SK-N-SH (cell line): Measurements from ENCODE around the gene TMEM169. TPM values are rescaled to one million over a fixed set of nuclear protein-coding genes. Genes with fewer than 3 reads are reported as not detected.

Source experiments
- CTCF ChIA-PET: fragments of 300-600, 350-600 bp; formaldehyde crosslinking; extraction: SDS; loops from one replicate; lab custom pipeline; 2021; lab: Yijun Ruan, JAX
- POLR2A ChIA-PET: fragments of 350-600 bp; sonication (Branson Sonifier 250); formaldehyde crosslinking; extraction: SDS; loops from one replicate; lab custom pipeline; 2020; ENCODE audit warnings: antibody characterized with exemption, inconsistent platforms; lab: Yijun Ruan, JAX
- DNase-seq: peaks from one replicate; pipeline ENCODE4 v3.0.0; 2012
- H2AFZ ChIP-seq: fragments of 200-600 bp; sonication (generic); 2 replicates; pipeline ENCODE4 v1.8.1; 2016; ENCODE audit warnings: antibody characterized with exemption, mild to moderate bottlenecking, low read depth
- H3F3A ChIP-seq: fragments of 200-600 bp; sonication (generic); replicated peaks from 2 replicates; pipeline ENCODE3; 2016; ENCODE audit warnings: antibody characterized with exemption, mild to moderate bottlenecking; ENCODE audit not compliant: insufficient read depth
- H3K27ac ChIP-seq, 2 experiments: fragments of 200-500 bp in 1 of 2; fragments of 200-600 bp in 1 of 2; sonication (Bioruptor generic) in 1 of 2; sonication (generic), shearing (Covaris generic) in 1 of 2; 2 replicates each; pipeline versions ENCODE4 v1.5.1 to v1.6.1; 2014 to 2016; ENCODE audit warnings: low read depth in 2 of 2, inconsistent platforms in 1 of 2, low read length in 1 of 2, mild to moderate bottlenecking in 1 of 2, mixed read lengths in 1 of 2
- H3K27me3 ChIP-seq: fragments of 200-600 bp; sonication (generic), shearing (Covaris generic); 2 replicates; pipeline ENCODE4 v1.6.1; 2016; ENCODE audit warnings: mixed run types; ENCODE audit not compliant: insufficient read depth
- H3K36me3 ChIP-seq, 2 experiments: fragments of 200-500 bp in 1 of 2; fragments of 200-600 bp in 1 of 2; sonication (Bioruptor generic) in 1 of 2; sonication (generic) in 1 of 2; replicated peaks in 1 of 2; 2 replicates each; pipeline versions ENCODE3 to v1.5.1; 2014 to 2016; ENCODE audit warnings: low read length in 1 of 2, mild to moderate bottlenecking in 1 of 2; ENCODE audit not compliant: insufficient read depth in 2 of 2, control insufficient read depth in 1 of 2
- H3K4me1 ChIP-seq, 2 experiments: fragments of 200-500 bp in 1 of 2; fragments of 200-600 bp in 1 of 2; sonication (Bioruptor generic) in 1 of 2; sonication (generic), shearing (Covaris generic) in 1 of 2; 2 replicates each; pipeline versions ENCODE4 v1.5.1 to v1.6.1; 2014 to 2016; ENCODE audit warnings: low read depth in 1 of 2, low read length in 1 of 2, mixed run types in 1 of 2; ENCODE audit not compliant: insufficient read depth in 2 of 2, control insufficient read depth in 1 of 2
- H3K4me2 ChIP-seq: fragments of 200-600 bp; sonication (generic), shearing (Covaris generic); 2 replicates; pipeline ENCODE4 v1.6.1; 2017; ENCODE audit warnings: mixed run types
- H3K4me3 ChIP-seq, 2 experiments: fragments of 200-500 bp in 1 of 2; fragments of 200-600 bp in 1 of 2; sonication (Bioruptor generic) in 1 of 2; sonication (generic), shearing (Covaris generic) in 1 of 2; 2 replicates each; pipeline versions ENCODE4 v1.5.1 to v1.8.1; 2014 to 2016; ENCODE audit warnings: low read depth in 2 of 2, inconsistent platforms in 1 of 2, low read length in 1 of 2, mild to moderate bottlenecking in 1 of 2, mixed read lengths in 1 of 2, moderate library complexity in 1 of 2
- H3K79me2 ChIP-seq: fragments of 200-600 bp; sonication (generic); 2 replicates; pipeline ENCODE4 v1.8.1; 2017; ENCODE audit warnings: mild to moderate bottlenecking; ENCODE audit not compliant: insufficient read depth
- H3K9ac ChIP-seq: fragments of 200-600 bp; sonication (generic); 2 replicates; pipeline ENCODE4 v1.6.1; 2017; ENCODE audit warnings: mixed run types
- H3K9me2 ChIP-seq: fragments of 200-600 bp; sonication (generic); 2 replicates; pipeline ENCODE4 v1.6.1; 2017; ENCODE audit warnings: mixed run types
- H3K9me3 ChIP-seq: fragments of 200-600 bp; sonication (generic); 2 replicates; pipeline ENCODE4 v1.6.1; 2017; ENCODE audit warnings: mixed run types, mild to moderate bottlenecking, moderate library complexity
- H4K20me1 ChIP-seq: fragments of 200-600 bp; sonication (generic); 2 replicates; pipeline ENCODE4 v1.6.1; 2017; ENCODE audit warnings: mild to moderate bottlenecking, mixed run types; ENCODE audit not compliant: insufficient read depth
- EP300 ChIP-seq, 2 experiments: IDR thresholded peaks; 2 replicates each; pipeline versions ENCODE4 v1.4.0 to v1.6.1; 2012; ENCODE audit warnings: borderline replicate concordance in 1 of 2, low read depth in 1 of 2, low read length in 1 of 2
- FOSL2 ChIP-seq: IDR thresholded peaks from 2 replicates; pipeline ENCODE4 v1.4.0; 2012; ENCODE audit warnings: low read depth, mild to moderate bottlenecking, moderate library complexity, borderline replicate concordance
- FOXJ3 ChIP-seq: sonication (generic); formaldehyde crosslinking; IDR thresholded peaks from 2 replicates; pipeline ENCODE4 v1.5.1; 2020; ENCODE audit warnings: mild to moderate bottlenecking, missing genetic modification reagents
- FOXM1 ChIP-seq: IDR thresholded peaks from 2 replicates; pipeline ENCODE4 v1.4.0; 2012; ENCODE audit warnings: low read depth, mild to moderate bottlenecking
- JUND ChIP-seq: IDR thresholded peaks from 2 replicates; pipeline ENCODE4 v1.4.0; 2012
- RCOR1 ChIP-seq: fragments of 150-350 bp; IDR thresholded peaks from 2 replicates; pipeline ENCODE4 v1.6.1; 2017; ENCODE audit warnings: antibody characterized with exemption, low read length
- SIN3A ChIP-seq: IDR thresholded peaks from 2 replicates; pipeline ENCODE4 v1.6.1; 2012; ENCODE audit warnings: low read depth, mild to moderate bottlenecking, low read length, moderate library complexity, borderline replicate concordance
- TAF1 ChIP-seq: IDR thresholded peaks from 2 replicates; pipeline ENCODE4 v1.6.1; 2012; ENCODE audit warnings: low read depth, mild to moderate bottlenecking, low read length, moderate library complexity, borderline replicate concordance
- WGBS: methylation state at CpG from one replicate; pipeline ENCODE4 v1.1.6; 2017; ENCODE audit warnings: low lambda C conversion rate; 5-methylcytosine and 5-hydroxymethylcytosine counted together
- polyA plus RNA-seq, 3 experiments: library from polyadenylated mRNA; depleted of rRNA; stranded (reverse); fragments of >200 nt; gene quantifications; 2 replicates each; pipeline ENCODE4 v1.2.3, GENCODE V29; 2012
- TF ChIP-seq, protein P1 (sequence below): fragments of 200-600 bp; sonication (generic); IDR thresholded peaks from 2 replicates; pipeline ENCODE4 v1.6.1; 2017; ENCODE audit warnings: antibody characterized with exemption, mild to moderate bottlenecking, moderate library complexity
- TF ChIP-seq, protein P2 (sequence below): fragments of 150-350 bp; IDR thresholded peaks from 2 replicates; pipeline ENCODE4 v1.6.1; 2017; ENCODE audit warnings: antibody characterized with exemption, low read length, low read depth, borderline replicate concordance

TMEM169 gene
- polyA plus RNA-seq, 1 of the 3 experiments (the other 2 are of a cell fraction): 0.30 TPM

- no peak overlapping the region for H3K4me3 ChIP-seq
- no peaks in the 10 kb centered on the region for H3K9me2 ChIP-seq
- peaks cover 91% of the 10 kb centered on the region in 2 experiments for H3K36me3 ChIP-seq
- DNase-seq: no peak
- H3F3A ChIP-seq: peaks cover 19% of the 10 kb centered on the region
- no peaks in the 10 kb centered on the region for H3K27me3 ChIP-seq
- no peak overlapping the region; a peak in 1 of 4 replicates for H3K27ac ChIP-seq
- H3K4me2 ChIP-seq: no peak overlapping the region
- H3K9ac ChIP-seq: no peak overlapping the region
- 96% methylated on average over 5 of the region's 5 CpGs for WGBS
- CTCF ChIA-PET: interaction anchor here (0.6 to 2.4 kb wide), 7 partner anchors 9 to 323 kb away, joined by 3 to 9 read pairs (median 4); no protein-coding TSS in a partner anchor
- H3K79me2 ChIP-seq: peaks cover 73% of the 10 kb centered on the region
- no peaks in the 10 kb centered on the region for H3K9me3 ChIP-seq
- H2AFZ ChIP-seq: no peak overlapping the region
- peaks cover 18% of the 10 kb centered on the region for H4K20me1 ChIP-seq
- TF ChIP-seq, protein P1, sequence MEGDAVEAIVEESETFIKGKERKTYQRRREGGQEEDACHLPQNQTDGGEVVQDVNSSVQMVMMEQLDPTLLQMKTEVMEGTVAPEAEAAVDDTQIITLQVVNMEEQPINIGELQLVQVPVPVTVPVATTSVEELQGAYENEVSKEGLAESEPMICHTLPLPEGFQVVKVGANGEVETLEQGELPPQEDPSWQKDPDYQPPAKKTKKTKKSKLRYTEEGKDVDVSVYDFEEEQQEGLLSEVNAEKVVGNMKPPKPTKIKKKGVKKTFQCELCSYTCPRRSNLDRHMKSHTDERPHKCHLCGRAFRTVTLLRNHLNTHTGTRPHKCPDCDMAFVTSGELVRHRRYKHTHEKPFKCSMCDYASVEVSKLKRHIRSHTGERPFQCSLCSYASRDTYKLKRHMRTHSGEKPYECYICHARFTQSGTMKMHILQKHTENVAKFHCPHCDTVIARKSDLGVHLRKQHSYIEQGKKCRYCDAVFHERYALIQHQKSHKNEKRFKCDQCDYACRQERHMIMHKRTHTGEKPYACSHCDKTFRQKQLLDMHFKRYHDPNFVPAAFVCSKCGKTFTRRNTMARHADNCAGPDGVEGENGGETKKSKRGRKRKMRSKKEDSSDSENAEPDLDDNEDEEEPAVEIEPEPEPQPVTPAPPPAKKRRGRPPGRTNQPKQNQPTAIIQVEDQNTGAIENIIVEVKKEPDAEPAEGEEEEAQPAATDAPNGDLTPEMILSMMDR: no peak
- no peak for TF ChIP-seq FOXJ3
- TF ChIP-seq SIN3A: no peak
- no peak for TF ChIP-seq TAF1
- TF ChIP-seq FOXM1: no peak
- TF ChIP-seq FOSL2: no peak
- no peak for TF ChIP-seq JUND
- 0 out of 4 replicates have a peak, but pooled peaks cover 0 to 9% of the 10 kb centered on the region in 2 experiments for H3K4me1 ChIP-seq
- POLR2A ChIA-PET: no interaction called here
Measured at GRCh38 chr2:216147172-216148131, 65.7 kb downstream of the TMEM169 start.

GRCh38 chr2:216148983-216149382 is 67.3 kb downstream of the TMEM169 start:
- ChIA-PET POLR2A (no interaction called here), CTCF (interaction anchor here (0.7 to 2.4 kb wide), 5 partner anchors 8 to 359 kb away, joined by 3 to 9 read pairs (median 4); no protein-coding TSS in a partner anchor)
- no peaks in the 10 kb centered on the region for H3K9me3 ChIP-seq
- no peak for DNase-seq
- TF ChIP-seq EP300 (IDR thresholded peaks at IDR 0.05; ENCODE audit: borderline replicate concordance in 1 of 2, low read depth in 1 of 2, low read length in 1 of 2): no peak
- TF ChIP-seq, protein P2, sequence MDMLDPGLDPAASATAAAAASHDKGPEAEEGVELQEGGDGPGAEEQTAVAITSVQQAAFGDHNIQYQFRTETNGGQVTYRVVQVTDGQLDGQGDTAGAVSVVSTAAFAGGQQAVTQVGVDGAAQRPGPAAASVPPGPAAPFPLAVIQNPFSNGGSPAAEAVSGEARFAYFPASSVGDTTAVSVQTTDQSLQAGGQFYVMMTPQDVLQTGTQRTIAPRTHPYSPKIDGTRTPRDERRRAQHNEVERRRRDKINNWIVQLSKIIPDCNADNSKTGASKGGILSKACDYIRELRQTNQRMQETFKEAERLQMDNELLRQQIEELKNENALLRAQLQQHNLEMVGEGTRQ: no peak
- TF ChIP-seq RCOR1: no peak
- peaks cover 19% of the 10 kb centered on the region for H3F3A ChIP-seq
- peaks cover 18% of the 10 kb centered on the region for H4K20me1 ChIP-seq
- H3K79me2 ChIP-seq: peaks cover 86% of the 10 kb centered on the region
- peak overlapping the region; percentile 0; the same call in 1 of the 2 replicates for H3K9ac ChIP-seq
- WGBS: 94% methylated on average over 4 of the region's 4 CpGs
- H3K27me3 ChIP-seq: no peaks in the 10 kb centered on the region
- H3K4me1 ChIP-seq: 0 out of 4 replicates have a peak, but pooled peaks cover 0 to 9% of the 10 kb centered on the region in 2 experiments
- H3K4me2 ChIP-seq: no peak overlapping the region
- no peaks in the 10 kb centered on the region for H3K9me2 ChIP-seq
- H3K36me3 ChIP-seq: peaks cover 88 to 91% of the 10 kb centered on the region in 2 experiments
- H3K4me3 ChIP-seq: no peak overlapping the region
- no peak overlapping the region for H2AFZ ChIP-seq
- 0 out of 4 replicates have a peak overlapping the region, but pooled peaks of 1 of the 2 experiments have one; percentile 16 for H3K27ac ChIP-seq
